K562 (cell line): ENCODE results near the gene BCR. TPM values are rescaled to one million over a fixed set of nuclear protein-coding genes. Genes with fewer than 3 reads are reported as not detected.

ENCODE experiments used
- ATAC-seq: fragments of 200-7000 bp; cut with Tn5 transposase; 3 replicates; pipeline ENCODE4 v1.9.1; 2020; ENCODE audit warnings: moderate library complexity
- BruUV-seq: library from RNA; stranded (reverse); fragments of 400-500 nt; replicated peaks from 2 replicates; lab custom pipeline; 2021; lab: Mats Ljungman, UMichigan
- CTCF ChIA-PET: fragments of 300-600 bp; formaldehyde crosslinking; extraction: SDS; loops from one replicate; lab custom pipeline; 2021; ENCODE audit warnings: low intra/inter-chr PET ratio; lab: Yijun Ruan, JAX
- POLR2A ChIA-PET: fragments of 300-600, 350-650 bp; sonication (Branson Sonifier 250); formaldehyde crosslinking; extraction: SDS; loops from one replicate; lab custom pipeline; 2021; ENCODE audit warnings: antibody characterized with exemption, inconsistent platforms; lab: Yijun Ruan, JAX
- DNase-seq, 4 experiments: peaks; one replicate each; pipeline versions ENCODE4 v3.0.0 to v3.0.0-alpha.2; 2011 to 2018; ENCODE audit warnings: low spot score in 3 of 4, mixed read lengths in 3 of 4; ENCODE audit errors: extremely low read depth in 1 of 4
- FAIRE-seq: peaks from 2 replicates; lab custom pipeline; 2011; peaks lifted over from hg19 to GRCh38; lab: Jason Lieb, UNC
- H2AFZ ChIP-seq: 2 replicates; pipeline ENCODE4 v1.6.0; 2011; ENCODE audit warnings: low read depth, low read length, control low read depth, inconsistent platforms
- H3K27ac ChIP-seq: fragments of 200-600 bp; 3 replicates; pipeline ENCODE4 v1.8.0; 2011; ENCODE audit warnings: low read depth, mild to moderate bottlenecking, control low read depth, inconsistent platforms, low read length, moderate library complexity, mixed read lengths; ENCODE audit errors: extremely low read depth
- H3K27me3 ChIP-seq, 2 experiments: fragments of 300-600 bp in 1 of 2; 2 replicates in 1 of 2; 3 replicates in 1 of 2; pipeline versions ENCODE4 v1.6.0 to v1.8.0; 2011; ENCODE audit warnings: inconsistent platforms in 2 of 2, low read length in 2 of 2, mild to moderate bottlenecking in 1 of 2, mixed read lengths in 1 of 2, moderate library complexity in 1 of 2; ENCODE audit not compliant: control insufficient read depth in 2 of 2, insufficient read depth in 2 of 2
- H3K36me3 ChIP-seq: fragments of 300-600 bp; 3 replicates; pipeline ENCODE4 v1.8.0; 2011; ENCODE audit warnings: mild to moderate bottlenecking, low read length, inconsistent platforms; ENCODE audit not compliant: control insufficient read depth, insufficient read depth
- H3K4me1 ChIP-seq, 2 experiments: fragments of 200-600 bp in 1 of 2; replicated peaks in 1 of 2; 2 replicates in 1 of 2; 3 replicates in 1 of 2; pipeline versions ENCODE4 v1.5.1 to v1.8.0; 2011; ENCODE audit warnings: inconsistent platforms in 2 of 2, low read length in 2 of 2, mild to moderate bottlenecking in 1 of 2, mixed read lengths in 1 of 2, moderate library complexity in 1 of 2; ENCODE audit not compliant: control insufficient read depth in 2 of 2, insufficient read depth in 2 of 2
- H3K4me2 ChIP-seq: 2 replicates; pipeline ENCODE4 v1.6.1; 2011; ENCODE audit warnings: low read length, control low read depth, inconsistent platforms, mixed read lengths; ENCODE audit not compliant: insufficient read depth
- H3K4me3 ChIP-seq: fragments of 200-600 bp; sonication (generic), shearing (Covaris generic); 2 replicates; pipeline ENCODE4 v1.5.1; 2016; ENCODE audit warnings: control low read depth, inconsistent platforms
- H3K79me2 ChIP-seq: fragments of 200-600 bp; 3 replicates; pipeline ENCODE4 v1.8.0; 2011; ENCODE audit warnings: low read length, inconsistent platforms; ENCODE audit not compliant: control insufficient read depth, insufficient read depth
- H3K9ac ChIP-seq, 2 experiments: 2 replicates each; pipeline versions ENCODE4 v1.6.0 to v1.6.1; 2011; ENCODE audit warnings: low read depth in 2 of 2, low read length in 2 of 2, control low read depth in 1 of 2, inconsistent platforms in 1 of 2, mild to moderate bottlenecking in 1 of 2, mixed read lengths in 1 of 2; ENCODE audit not compliant: insufficient read depth in 1 of 2
- H3K9me1 ChIP-seq: one replicate; pipeline ENCODE4 v1.6.0; 2011; ENCODE audit warnings: inconsistent platforms, mild to moderate bottlenecking, low read length, moderate library complexity; ENCODE audit not compliant: control insufficient read depth, insufficient read depth
- H3K9me3 ChIP-seq: replicated peaks from 2 replicates; pipeline ENCODE4 v1.5.1; 2011; ENCODE audit warnings: low read depth, low read length, inconsistent platforms; ENCODE audit not compliant: control insufficient read depth, insufficient read depth
- H4K20me1 ChIP-seq: replicated peaks from 2 replicates; pipeline ENCODE4 v1.6.1; 2011; ENCODE audit warnings: low read length, inconsistent platforms, mixed read lengths; ENCODE audit not compliant: control insufficient read depth, insufficient read depth
- CBX1 ChIP-seq: sonication (generic); IDR thresholded peaks from 2 replicates; pipeline ENCODE4 v1.6.1; 2016; ENCODE audit warnings: antibody characterized with exemption, low read depth, mild to moderate bottlenecking
- HMGXB4 ChIP-seq: sonication (generic); formaldehyde crosslinking; IDR thresholded peaks from 2 replicates; pipeline ENCODE4 v1.8.1; 2023; ENCODE audit warnings: mild to moderate bottlenecking, missing genetic modification reagents
- ILK ChIP-seq: fragments of 450-650 bp; IDR thresholded peaks from 2 replicates; pipeline ENCODE4 v1.6.1; 2016; ENCODE audit warnings: missing genetic modification characterization, low read depth, mild to moderate bottlenecking, missing compliant biosample characterization, moderate library complexity, borderline replicate concordance
- JUNB ChIP-seq: fragments of 450-650 bp; formaldehyde crosslinking; conservative IDR thresholded peaks from 2 replicates; pipeline ENCODE4 v1.4.0; 2020; ENCODE audit warnings: mild to moderate bottlenecking
- MAFG ChIP-seq: fragments of 450-650 bp; conservative IDR thresholded peaks from 2 replicates; pipeline ENCODE4 v1.6.1; 2016; ENCODE audit warnings: missing genetic modification characterization, missing compliant biosample characterization
- ZNF316 ChIP-seq: fragments of 450-650 bp; IDR thresholded peaks from 2 replicates; pipeline ENCODE4 v1.6.1; 2016
- ZZZ3 ChIP-seq: fragments of 450-650 bp; IDR thresholded peaks from 2 replicates; pipeline ENCODE4 v1.6.1; 2016; ENCODE audit warnings: antibody characterized with exemption, mild to moderate bottlenecking, moderate library complexity
- WGBS: fragments of 100-300 bp; shearing (Covaris generic); methylation state at CpG from one replicate; pipeline ENCODE4 v1.1.6; 2016; ENCODE audit warnings: low coverage, mixed read lengths; ENCODE audit not compliant: insufficient coverage; ENCODE audit errors: missing lambda C conversion rate; 5-methylcytosine and 5-hydroxymethylcytosine counted together
- in situ Hi-C: fragments of 300-500 bp; cut with MboI; formaldehyde crosslinking; loops from 4 replicates; pipeline ENCODE4 v1.15.0; 2018; ENCODE audit warnings: inconsistent platforms, mixed read lengths
- intact Hi-C: fragments of 100-400 bp; cut with micrococcal nuclease; formaldehyde crosslinking; loops from 2 replicates; pipeline ENCODE4 v1.14.2; 2022
- polyA plus RNA-seq, 8 experiments: library from polyadenylated mRNA; depleted of rRNA in 4 of 8; stranded (reverse) in 5 of 8; unstranded in 3 of 8; fragments of >200 nt; fragmentation: Nextera tagmentation in 2 of 8; fragmentation: Illumina TruSeq in 1 of 8; extraction: Ambion mirVana in 2 of 8; extraction: Trizol in 1 of 8; gene quantifications; 2 replicates each; pipeline versions ENCODE4 v1.2.1 to v1.2.3, GENCODE V29; 2011 to 2014; ENCODE audit warnings: inconsistent platforms in 1 of 8, missing spikeins in 1 of 8
- total RNA-seq, 7 experiments: library from RNA; depleted of rRNA in 6 of 7; stranded (reverse); fragments of >200 nt in 6 of 7; fragmentation: Illumina TruSeq in 2 of 7; extraction: Trizol in 2 of 7; gene quantifications; 2 replicates each; pipeline versions ENCODE4 v1.2.1 to v1.2.3, GENCODE V29; 2011 to 2021; ENCODE audit warnings: low replicate concordance in 1 of 7

BCR gene
- total and polyA plus RNA-seq, 9 of the 15 experiments (the other 6 are each of a cell fraction or from before 2014, with no cell fraction given): 0.41 to 150 (median 45.6) TPM

- TF ChIP-seq ILK (tag) (no peak), JUNB (CRISPR knock-in tag) (no peak), ZNF316 (no peak), CBX1 (no peak)
- TF ChIP-seq, all 486 proteins: peak for 0
Measured at GRCh38 chr22:23238707-23239106, 58.4 kb downstream of the BCR start (continued).

GRCh38 chr22:23239429-23239828 is 59.1 kb downstream of the BCR start:
- ATAC-seq: no peak
- 87% methylated on average over 2 of the region's 2 CpGs for WGBS
- no peak for TF ChIP-seq ZZZ3
- 0 out of 2 replicates have a peak, but pooled peaks have one; percentile 32 for TF ChIP-seq HMGXB4
- TF ChIP-seq MAFG (tag): no peak
- ChIA-PET CTCF (no interaction called here), POLR2A (interaction anchor here (17.9 to 80.1 kb wide), 2 partner anchors 8 to 53 kb away, joined by 351 to 3476 read pairs; partner anchors contain the start of genes BCR and RAB36)
- Histone ChIP-seq H3K4me2 (no peak overlapping the region), H3K36me3 (peaks cover 9% of the 10 kb centered on the region; the same call in 2 of the 3 replicates), H3K9ac (no peak overlapping the region), H2AFZ (no peak overlapping the region), H3K27me3 (no peaks in the 10 kb centered on the region), H3K9me3 (peaks cover 8% of the 10 kb centered on the region), H3K4me3 (no peak overlapping the region), H4K20me1 (peaks cover 70% of the 10 kb centered on the region), H3K4me1 (peaks cover 22 to 46% of the 10 kb centered on the region in 2 experiments), H3K79me2 (peaks cover 90% of the 10 kb centered on the region), H3K27ac (no peak overlapping the region), H3K9me1 (peaks cover 50% of the 10 kb centered on the region)
- no peak for DNase-seq
- BruUV-seq: no TSS peak
- FAIRE-seq: no peak
- intact Hi-C loops: no loop called here
- in situ Hi-C loops: no loop called here
